Measurements from ENCODE around the gene VWF. TPM values are rescaled to one million over a fixed set of nuclear protein-coding genes. Genes with fewer than 3 reads are reported as not detected.

Gene VWF
- total RNA-seq, 6 experiments from 2014 or later = 5.7 to 16.6 (median 9.6) TPM

DNA sequence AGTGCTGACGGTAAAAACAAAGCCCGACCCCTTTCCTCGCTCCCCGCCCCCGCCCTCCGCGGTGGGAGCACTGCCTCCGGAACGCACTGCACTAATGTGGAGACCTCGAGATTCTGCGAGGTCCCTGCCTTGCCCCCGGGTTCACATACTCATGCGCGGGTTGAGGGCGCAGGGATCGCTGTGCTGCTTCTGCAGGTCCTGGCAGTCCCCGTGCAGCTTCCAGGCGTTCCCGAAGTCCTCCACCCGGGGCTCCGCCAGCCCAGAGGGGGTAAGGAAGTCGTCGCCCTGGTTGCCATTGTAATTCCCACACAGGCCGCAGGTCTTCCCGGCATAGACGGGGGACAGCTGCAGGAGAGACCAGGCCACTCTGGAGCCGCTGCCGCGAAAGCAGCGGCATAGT, 66.8 kb downstream of the VWF start:
- no peak for ATAC-seq
- peak in 2 of 3 donors; percentile 55 to 72 for DNase-seq
- H3K27ac ChIP-seq = peak overlapping the region in 2 of 3 donors; percentile 90 to 94
- TF ChIP-seq, protein P1, sequence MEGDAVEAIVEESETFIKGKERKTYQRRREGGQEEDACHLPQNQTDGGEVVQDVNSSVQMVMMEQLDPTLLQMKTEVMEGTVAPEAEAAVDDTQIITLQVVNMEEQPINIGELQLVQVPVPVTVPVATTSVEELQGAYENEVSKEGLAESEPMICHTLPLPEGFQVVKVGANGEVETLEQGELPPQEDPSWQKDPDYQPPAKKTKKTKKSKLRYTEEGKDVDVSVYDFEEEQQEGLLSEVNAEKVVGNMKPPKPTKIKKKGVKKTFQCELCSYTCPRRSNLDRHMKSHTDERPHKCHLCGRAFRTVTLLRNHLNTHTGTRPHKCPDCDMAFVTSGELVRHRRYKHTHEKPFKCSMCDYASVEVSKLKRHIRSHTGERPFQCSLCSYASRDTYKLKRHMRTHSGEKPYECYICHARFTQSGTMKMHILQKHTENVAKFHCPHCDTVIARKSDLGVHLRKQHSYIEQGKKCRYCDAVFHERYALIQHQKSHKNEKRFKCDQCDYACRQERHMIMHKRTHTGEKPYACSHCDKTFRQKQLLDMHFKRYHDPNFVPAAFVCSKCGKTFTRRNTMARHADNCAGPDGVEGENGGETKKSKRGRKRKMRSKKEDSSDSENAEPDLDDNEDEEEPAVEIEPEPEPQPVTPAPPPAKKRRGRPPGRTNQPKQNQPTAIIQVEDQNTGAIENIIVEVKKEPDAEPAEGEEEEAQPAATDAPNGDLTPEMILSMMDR (IDR thresholded peaks at IDR 0.05) = no peak
- TF ChIP-seq POLR2A (IDR thresholded peaks at IDR 0.05) = no peak
- H3K36me3 ChIP-seq = no peaks in the 10 kb centered on the region
- no peak overlapping the region for H3K4me3 ChIP-seq
- no peaks in the 10 kb centered on the region for H3K9me3 ChIP-seq
- 75% methylated on average over 20 of the region's 30 CpGs for WGBS (ENCODE audit: insufficient coverage, low coverage, low lambda C conversion rate, missing lambda C conversion rate)
- peaks cover 0 to 32% (median 13%) of the 10 kb centered on the region in 4 donors for H3K4me1 ChIP-seq
- H3K27me3 ChIP-seq = no peaks in the 10 kb centered on the region
- intact Hi-C loops (cut with DNase I) = no loop called here

DNA sequence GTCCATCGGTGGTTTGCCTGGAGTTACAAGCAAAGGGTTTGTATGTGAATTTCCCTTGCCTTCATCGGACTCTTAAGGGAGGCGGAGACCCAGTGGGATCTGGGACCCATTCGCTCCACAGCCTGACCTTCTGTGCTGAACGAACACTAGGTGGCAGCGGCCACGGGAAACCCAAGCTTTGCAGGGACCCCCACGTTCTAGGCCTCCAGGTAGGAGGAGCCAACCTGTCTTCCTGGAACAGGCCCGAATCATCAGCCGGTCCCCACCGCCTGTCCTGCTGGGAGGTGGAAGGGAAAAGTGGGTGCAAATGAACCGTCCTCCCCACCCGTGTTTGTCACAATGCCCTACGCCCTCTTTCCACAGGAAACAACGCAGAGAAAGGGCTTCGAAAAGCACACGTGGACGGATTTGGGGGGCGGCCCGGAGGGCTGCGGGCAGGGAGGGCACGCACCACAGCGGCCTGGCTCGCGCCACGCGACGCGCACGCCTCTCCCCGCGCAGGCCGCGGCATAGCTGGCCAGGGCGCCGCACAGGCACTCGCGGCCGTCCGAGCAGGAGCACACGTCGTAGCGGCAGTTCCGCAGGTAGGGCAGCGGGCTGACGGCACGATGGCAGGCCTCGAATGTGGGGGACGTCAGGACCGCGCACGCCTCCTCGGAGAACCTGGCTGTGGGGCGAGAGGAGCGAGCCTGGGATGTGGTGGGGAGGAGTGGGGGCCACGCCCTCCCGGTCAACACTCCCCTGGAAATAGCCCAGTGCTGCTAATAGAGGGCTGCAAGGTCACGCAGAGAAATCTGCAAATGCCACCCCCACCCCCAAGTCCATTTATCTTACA, 67.8 kb downstream of the VWF start:
- Histone ChIP-seq H3K36me3 (no peaks in the 10 kb centered on the region), H3K27ac (no peak overlapping the region), H3K27me3 (no peaks in the 10 kb centered on the region), H3K4me3 (no peak overlapping the region), H3K9me3 (no peaks in the 10 kb centered on the region), H3K4me1 (peaks cover 0 to 27% (median 13%) of the 10 kb centered on the region in 4 donors)
- DNase-seq (peak in 1 of 3 donors; percentile 53), ATAC-seq (no peak)
- TF ChIP-seq, protein P1 (IDR thresholded peaks at IDR 0.05) = peak in 3 of 4 donors; percentile 20 to 36 (median 21)
- TF ChIP-seq POLR2A (IDR thresholded peaks at IDR 0.05) = no peak
- WGBS (ENCODE audit: insufficient coverage, low coverage, low lambda C conversion rate, missing lambda C conversion rate) = 72% methylated on average over 18 of the region's 58 CpGs
- intact Hi-C loops (cut with DNase I) = no loop called here

DNA sequence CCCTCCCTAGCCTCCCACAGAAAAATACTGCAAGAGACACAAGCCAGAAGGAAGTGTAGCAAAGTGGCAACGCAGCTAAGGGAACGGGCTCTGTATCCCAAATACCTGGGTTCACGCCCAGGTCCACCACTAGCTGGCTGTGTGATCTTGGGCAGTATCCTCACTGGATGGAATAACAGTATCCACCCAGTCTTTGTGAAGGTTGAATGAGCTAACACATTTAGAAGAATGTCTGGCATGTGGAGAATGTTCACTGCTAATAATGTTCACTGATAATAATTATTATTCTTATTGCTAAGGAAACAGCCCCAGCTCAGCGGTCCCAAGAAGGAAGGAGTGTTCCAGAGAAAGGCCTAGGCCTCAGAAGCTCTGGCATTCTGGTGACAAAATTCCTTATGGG, 70.9 kb downstream of the VWF start:
- Histone ChIP-seq H3K27me3 (no peaks in the 10 kb centered on the region), H3K4me3 (no peak overlapping the region), H3K36me3 (no peaks in the 10 kb centered on the region), H3K9me3 (no peaks in the 10 kb centered on the region), H3K4me1 (peaks cover 0 to 19% (median 6%) of the 10 kb centered on the region in 4 donors), H3K27ac (no peak overlapping the region)
- peak in 1 of 3 donors; percentile 10 for DNase-seq
- intact Hi-C loops (cut with DNase I) = no loop called here
- ATAC-seq = no peak
- WGBS (ENCODE audit: insufficient coverage, low coverage, low lambda C conversion rate, missing lambda C conversion rate) = 57% methylated on average over 1 of the region's 4 CpGs
- TF ChIP-seq, protein P1 (IDR thresholded peaks at IDR 0.05) = no peak
- no peak for TF ChIP-seq POLR2A (IDR thresholded peaks at IDR 0.05)

DNA sequence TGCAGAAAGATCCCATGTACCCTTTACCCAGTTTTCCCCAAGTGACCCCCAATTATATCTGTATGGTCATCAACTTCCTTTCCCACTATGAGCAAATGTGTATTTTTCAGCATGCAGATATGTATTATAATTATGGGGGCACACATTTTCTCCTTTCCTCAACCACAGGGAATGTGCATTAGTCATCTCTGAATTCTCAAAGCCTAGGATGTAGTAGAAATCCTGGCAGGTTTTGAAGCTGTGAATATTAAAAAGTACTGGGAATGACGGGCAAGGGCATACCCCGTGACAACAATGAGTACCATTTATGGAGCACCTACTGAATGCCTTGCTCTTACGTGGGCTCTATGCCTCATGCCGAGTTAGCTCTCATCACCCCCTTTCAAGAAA, 71.5 kb downstream of the VWF start:
- DNase-seq (no peak), ATAC-seq (no peak)
- Histone ChIP-seq H3K4me3 (no peak overlapping the region), H3K27me3 (no peaks in the 10 kb centered on the region), H3K36me3 (no peaks in the 10 kb centered on the region), H3K4me1 (peaks cover 0 to 13% (median 3%) of the 10 kb centered on the region in 4 donors), H3K9me3 (no peaks in the 10 kb centered on the region), H3K27ac (no peak overlapping the region)
- TF ChIP-seq POLR2A (IDR thresholded peaks at IDR 0.05) = no peak
- TF ChIP-seq, protein P1 (IDR thresholded peaks at IDR 0.05) = no peak
- intact Hi-C loops (cut with DNase I) = no loop called here
- WGBS (ENCODE audit: insufficient coverage, low coverage, low lambda C conversion rate, missing lambda C conversion rate) = 81% methylated on average over 4 of the region's 4 CpGs

All from right lobe of liver (tissue), 6 donors.